ENCODE results near the gene GADL1.

GADL1 gene

DNA sequence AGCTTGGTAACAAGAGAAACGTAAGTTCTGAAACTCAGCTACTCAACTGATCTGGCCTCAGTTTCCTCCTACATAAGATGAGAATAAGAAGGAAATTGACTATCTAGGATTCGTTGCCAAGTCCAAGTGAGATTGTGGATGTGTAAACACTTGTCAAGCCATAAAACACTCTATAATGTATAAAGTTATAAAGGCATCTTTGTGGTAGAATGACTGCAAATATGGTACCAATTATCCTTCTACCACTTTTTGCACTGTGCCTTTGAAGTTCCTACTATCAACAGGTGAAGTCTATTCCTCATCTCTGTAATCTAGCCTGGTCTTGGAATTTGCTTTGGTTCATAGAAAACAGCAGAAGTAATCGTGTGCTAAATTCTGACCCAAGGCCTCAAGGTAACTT, 138.2 kb downstream of the GADL1 start:
- TF ChIP-seq, protein P1, sequence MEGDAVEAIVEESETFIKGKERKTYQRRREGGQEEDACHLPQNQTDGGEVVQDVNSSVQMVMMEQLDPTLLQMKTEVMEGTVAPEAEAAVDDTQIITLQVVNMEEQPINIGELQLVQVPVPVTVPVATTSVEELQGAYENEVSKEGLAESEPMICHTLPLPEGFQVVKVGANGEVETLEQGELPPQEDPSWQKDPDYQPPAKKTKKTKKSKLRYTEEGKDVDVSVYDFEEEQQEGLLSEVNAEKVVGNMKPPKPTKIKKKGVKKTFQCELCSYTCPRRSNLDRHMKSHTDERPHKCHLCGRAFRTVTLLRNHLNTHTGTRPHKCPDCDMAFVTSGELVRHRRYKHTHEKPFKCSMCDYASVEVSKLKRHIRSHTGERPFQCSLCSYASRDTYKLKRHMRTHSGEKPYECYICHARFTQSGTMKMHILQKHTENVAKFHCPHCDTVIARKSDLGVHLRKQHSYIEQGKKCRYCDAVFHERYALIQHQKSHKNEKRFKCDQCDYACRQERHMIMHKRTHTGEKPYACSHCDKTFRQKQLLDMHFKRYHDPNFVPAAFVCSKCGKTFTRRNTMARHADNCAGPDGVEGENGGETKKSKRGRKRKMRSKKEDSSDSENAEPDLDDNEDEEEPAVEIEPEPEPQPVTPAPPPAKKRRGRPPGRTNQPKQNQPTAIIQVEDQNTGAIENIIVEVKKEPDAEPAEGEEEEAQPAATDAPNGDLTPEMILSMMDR (IDR thresholded peaks at IDR 0.05; ENCODE audit: low read depth, low read length, missing control alignments) = no peak
- in situ Hi-C loops (cut with HindIII; ENCODE audit: low sequenced_read_pairs) = loop anchor here (25.0 kb wide), 1 partner anchor 381 kb away; no protein-coding TSS in a partner anchor

DNA sequence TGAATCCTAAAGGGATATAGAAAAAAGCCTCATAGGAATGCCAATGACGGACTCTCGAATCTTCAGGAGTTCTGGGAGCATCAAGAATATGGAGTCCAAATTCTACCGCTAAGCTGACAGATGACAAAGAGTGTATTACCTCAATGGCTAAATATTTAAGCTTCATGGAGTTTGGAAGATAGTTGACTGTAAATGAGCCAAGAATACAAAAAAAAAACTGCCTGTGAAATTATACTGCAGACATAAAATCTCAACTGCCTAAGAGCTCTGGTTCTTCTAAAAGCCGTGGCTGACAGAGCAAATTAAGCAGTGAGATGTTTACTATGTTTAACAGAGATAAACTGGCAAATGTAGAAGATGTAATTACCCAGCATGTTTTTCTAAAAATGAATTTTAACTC, 140.0 kb downstream of the GADL1 start:
- DNase-seq (ENCODE audit: low read depth) = no peak
- in situ Hi-C loops (cut with HindIII; ENCODE audit: low sequenced_read_pairs) = loop anchor here (25.0 kb wide), 1 partner anchor 383 kb away; no protein-coding TSS in a partner anchor
- no peak overlapping the region for H3K4me3 ChIP-seq (ENCODE audit: low read depth, low read length)
- TF ChIP-seq, protein P1 (IDR thresholded peaks at IDR 0.05; ENCODE audit: low read depth, low read length, missing control alignments) = no peak

More for the DNA sequence above, 138.2 kb downstream of the GADL1 start:
- no peak overlapping the region for H3K4me3 ChIP-seq (ENCODE audit: low read depth, low read length)
- DNase-seq (ENCODE audit: low read depth) = no peak

DNA sequence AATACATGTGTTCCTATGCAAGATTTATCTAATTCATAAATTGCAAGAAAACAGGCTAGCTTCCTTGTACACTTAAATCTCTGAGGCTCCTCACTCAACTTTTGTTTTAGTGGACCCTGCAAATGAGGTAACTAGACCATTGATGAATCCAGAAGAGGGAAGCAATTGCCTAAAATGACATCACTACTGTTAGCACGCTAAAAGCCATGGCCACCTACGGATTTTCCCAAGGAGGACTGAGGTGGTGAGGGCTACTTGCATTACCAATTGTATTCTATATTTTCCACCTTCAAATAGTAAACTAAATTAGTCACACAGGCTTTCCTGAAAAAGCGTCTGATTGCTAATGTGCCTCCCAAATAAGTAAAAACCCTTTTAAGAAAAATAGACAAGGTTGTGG, 140.7 kb downstream of the GADL1 start:
- no peak overlapping the region for H3K4me3 ChIP-seq (ENCODE audit: low read depth, low read length)
- TF ChIP-seq, protein P1 (IDR thresholded peaks at IDR 0.05; ENCODE audit: low read depth, low read length, missing control alignments) = no peak
- DNase-seq (ENCODE audit: low read depth) = no peak
- in situ Hi-C loops (cut with HindIII; ENCODE audit: low sequenced_read_pairs) = loop anchor here (25.0 kb wide), 1 partner anchor 384 kb away; no protein-coding TSS in a partner anchor

DNA sequence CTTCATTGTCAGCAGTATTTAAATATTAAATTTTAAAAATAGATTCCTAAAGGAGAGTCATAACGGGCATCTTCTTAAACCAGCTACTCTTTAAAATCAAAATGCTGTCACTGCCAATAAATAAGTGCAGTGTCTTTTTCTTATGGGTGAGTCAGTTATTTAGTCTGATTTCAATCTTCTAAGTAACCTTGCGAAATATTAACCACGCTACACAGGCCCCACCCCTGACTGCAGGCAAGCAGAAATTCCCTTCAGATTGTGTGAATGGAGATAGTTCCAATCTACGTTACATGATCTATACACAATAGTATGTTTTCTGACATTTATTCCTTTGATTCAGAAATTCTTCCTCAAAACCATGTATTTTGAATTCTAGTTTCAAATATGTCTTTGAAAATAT, 141.5 kb downstream of the GADL1 start:
- no peak overlapping the region for H3K4me3 ChIP-seq (ENCODE audit: low read depth, low read length)
- DNase-seq (ENCODE audit: low read depth) = peak; percentile 15
- TF ChIP-seq, protein P1 (IDR thresholded peaks at IDR 0.05; ENCODE audit: low read depth, low read length, missing control alignments) = no peak
- in situ Hi-C loops (cut with HindIII; ENCODE audit: low sequenced_read_pairs) = loop anchor here (25.0 kb wide), 1 partner anchor 384 kb away; no protein-coding TSS in a partner anchor

DNA sequence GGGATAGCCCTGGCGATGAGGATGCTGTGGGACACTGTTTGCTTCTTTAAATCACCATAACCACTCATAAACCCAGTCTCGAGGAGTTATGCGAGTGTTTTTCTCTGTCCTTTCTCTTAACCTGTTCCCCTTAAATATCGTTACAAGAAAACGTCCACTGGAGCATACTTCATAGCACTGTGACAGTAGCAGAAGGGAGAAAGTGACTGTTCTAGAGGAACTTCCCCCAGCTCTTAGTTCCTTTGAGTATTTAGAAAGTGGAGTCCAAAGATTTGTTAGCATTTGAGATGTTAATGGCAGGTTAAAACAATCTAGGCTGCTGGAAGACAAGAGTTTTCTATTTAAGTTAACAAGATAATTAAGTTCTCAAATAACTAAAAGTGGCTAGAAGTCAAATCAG, 142.0 kb downstream of the GADL1 start:
- no peak for DNase-seq (ENCODE audit: low read depth)
- TF ChIP-seq, protein P1 (IDR thresholded peaks at IDR 0.05; ENCODE audit: low read depth, low read length, missing control alignments) = no peak
- in situ Hi-C loops (cut with HindIII; ENCODE audit: low sequenced_read_pairs) = loop anchor here (25.0 kb wide), 1 partner anchor 385 kb away; no protein-coding TSS in a partner anchor
- H3K4me3 ChIP-seq (ENCODE audit: low read depth, low read length) = no peak overlapping the region

DNA sequence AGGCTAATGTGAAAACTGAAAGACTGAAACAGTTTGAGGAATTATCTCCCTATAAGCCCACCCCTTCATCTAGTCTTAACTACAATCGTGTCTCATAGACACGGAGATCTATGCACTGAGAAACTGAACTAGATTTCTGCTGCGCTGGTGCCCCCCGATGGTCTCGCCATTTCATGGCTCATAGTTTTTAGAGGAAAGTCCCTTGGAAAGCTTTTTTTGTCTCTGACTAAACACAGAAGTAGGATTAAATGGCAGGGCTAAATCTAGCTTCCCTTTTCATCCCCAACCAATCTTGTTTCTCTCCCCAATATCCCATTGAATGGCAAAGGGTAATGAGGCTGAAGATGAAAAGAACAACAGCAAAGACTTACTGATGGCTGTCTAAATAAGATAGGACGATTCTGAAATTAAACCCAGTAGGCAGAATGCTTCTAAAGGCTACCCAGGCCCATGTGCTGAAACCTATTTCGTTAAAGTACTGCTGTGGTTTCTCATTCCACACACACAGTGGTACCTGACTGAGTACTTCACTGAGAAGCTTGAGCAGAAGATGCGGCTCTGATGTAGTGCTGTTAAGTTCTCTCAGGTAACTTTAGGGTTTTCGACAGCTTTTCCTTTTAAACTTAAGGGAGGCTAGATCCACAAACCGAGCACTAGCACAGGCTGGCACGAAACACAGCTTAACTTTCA, 142.7 kb downstream of the GADL1 start:
- H3K4me3 ChIP-seq (ENCODE audit: low read depth, low read length) = no peak overlapping the region
- DNase-seq (ENCODE audit: low read depth) = peak; percentile 27
- in situ Hi-C loops (cut with HindIII; ENCODE audit: low sequenced_read_pairs) = loop anchor here (25.0 kb wide), 1 partner anchor 386 kb away; no protein-coding TSS in a partner anchor
- TF ChIP-seq, protein P1 (IDR thresholded peaks at IDR 0.05; ENCODE audit: low read depth, low read length, missing control alignments) = peak; percentile 57
